Spleen (tissue), 11 donors: Measurements from ENCODE around the gene SLC28A1. TPM values are rescaled to one million over a fixed set of nuclear protein-coding genes. Genes with fewer than 3 reads are reported as not detected.

Experiments
- DNase-seq: peaks from one replicate; pipeline ENCODE4 v3.0.0-alpha.2; 2020
- H3K27ac ChIP-seq, 8 donors: fragments of 200-600 bp; sonication (generic) in 7 of 8; 1 replicate in 4 of 8; 2 replicates in 4 of 8; pipeline versions ENCODE4 v1.5.0 to v1.8.0; 2016 to 2021; ENCODE audit warnings: inconsistent platforms in 4 of 8, mild to moderate bottlenecking in 4 of 8, moderate library complexity in 1 of 8
- H3K27me3 ChIP-seq, 7 donors: fragments of 200-600 bp; sonication (generic) in 6 of 7; replicated peaks in 1 of 7; 1 replicate in 4 of 7; 2 replicates in 3 of 7; pipeline versions ENCODE4 v1.5.0 to v1.8.0; 2016 to 2021; ENCODE audit warnings: inconsistent platforms in 3 of 7, mild to moderate bottlenecking in 1 of 7
- H3K36me3 ChIP-seq, 6 donors: fragments of 200-600 bp; sonication (generic) in 5 of 6; 1 replicate in 4 of 6; 2 replicates in 2 of 6; pipeline versions ENCODE4 v1.5.0 to v1.8.0; 2016 to 2021; ENCODE audit warnings: inconsistent platforms in 2 of 6
- H3K4me1 ChIP-seq, 6 donors: fragments of 200-600 bp; sonication (generic) in 5 of 6; 1 replicate in 3 of 6; 2 replicates in 3 of 6; pipeline versions ENCODE4 v1.5.0 to v1.8.0; 2016 to 2021; ENCODE audit warnings: inconsistent platforms in 3 of 6
- H3K4me3 ChIP-seq, 8 donors: fragments of 200-600 bp; sonication (generic) in 7 of 8; 1 replicate in 4 of 8; 2 replicates in 4 of 8; pipeline versions ENCODE4 v1.5.0 to v1.8.0; 2016 to 2021; ENCODE audit warnings: inconsistent platforms in 4 of 8, mild to moderate bottlenecking in 4 of 8, moderate library complexity in 2 of 8
- H3K9me3 ChIP-seq, 8 donors: fragments of 200-600 bp; sonication (generic) in 7 of 8; 1 replicate in 4 of 8; 2 replicates in 4 of 8; pipeline versions ENCODE4 v1.5.0 to v1.8.0; 2016 to 2021; ENCODE audit warnings: inconsistent platforms in 4 of 8
- POLR2A ChIP-seq, 3 donors: fragments of 450-650 bp; IDR thresholded peaks; one replicate each; pipeline ENCODE4 v1.5.1; 2017; ENCODE audit warnings: antibody characterized with exemption in 3 of 3, mild to moderate bottlenecking in 1 of 3
- POLR2AphosphoS5 ChIP-seq, 3 donors: sonication (generic); formaldehyde crosslinking; IDR thresholded peaks; one replicate each; pipeline ENCODE4 v1.5.1; 2017; ENCODE audit warnings: antibody characterized with exemption in 3 of 3
- WGBS, 5 donors: extraction: QIAGEN DNeasy Blood & Tissue Kit in 3 of 5; methylation state at CpG; one replicate each; pipeline versions ENCODE4 v1.1.5 to v1.1.7; 2013 to 2018; 5-methylcytosine and 5-hydroxymethylcytosine counted together
- intact Hi-C: fragments of 100-400 bp; cut with DNase I; formaldehyde crosslinking; loops from one replicate; pipeline ENCODE4 v1.15.0; 2023; ENCODE audit warnings: low total_unique reads
- polyA plus RNA-seq, 3 donors: library from polyadenylated mRNA; stranded (reverse); fragments of 200-250 nt; gene quantifications; one replicate each; pipeline ENCODE4 v1.2.1, GENCODE V29; 2013
- total RNA-seq, 7 donors: library from RNA; depleted of rRNA in 3 of 7; stranded (reverse); fragments of >200 nt in 3 of 7; fragmentation: NEBNext Ultra II Directional in 4 of 7; extraction: Animal tissue kit (Norgen Biotek cat#: 25700) in 4 of 7; gene quantifications; one replicate each; pipeline versions ENCODE4 v1.1.0 to v1.2.1, GENCODE V29; 2016 to 2021
- TF ChIP-seq, protein P1 (sequence below), 11 experiments: fragments of 200-600 bp in 7 of 11; fragments of 450-650 bp in 4 of 11; sonication (generic) in 4 of 11; IDR thresholded peaks in 8 of 11; conservative IDR thresholded peaks in 3 of 11; 1 replicate in 7 of 11; 2 replicates in 4 of 11; pipeline versions ENCODE4 v1.4.0 to v1.8.0; 2016 to 2021; ENCODE audit warnings: antibody characterized with exemption in 11 of 11, inconsistent platforms in 4 of 11, mild to moderate bottlenecking in 1 of 11
- donor health status: healthy with polysubstance abuse.
- donor health status: DM: no; HTN: no; CAD: no; lungs with moderate emphysema.
- donor health status: DM: no; HTN: no; CAD: no.
- donor health status: Bipolar disorder and iron deficiency.
- donor health status: healthy.
- donor health status: DM: no; HTN: no; CAD: no.
- donor health status: DM: yes; HTN: yes; CAD: no.

The SLC28A1 gene
- total and polyA plus RNA-seq, 10 donors = 0.10 to 0.29 (median 0.16) TPM; not detected in 7

DNA sequence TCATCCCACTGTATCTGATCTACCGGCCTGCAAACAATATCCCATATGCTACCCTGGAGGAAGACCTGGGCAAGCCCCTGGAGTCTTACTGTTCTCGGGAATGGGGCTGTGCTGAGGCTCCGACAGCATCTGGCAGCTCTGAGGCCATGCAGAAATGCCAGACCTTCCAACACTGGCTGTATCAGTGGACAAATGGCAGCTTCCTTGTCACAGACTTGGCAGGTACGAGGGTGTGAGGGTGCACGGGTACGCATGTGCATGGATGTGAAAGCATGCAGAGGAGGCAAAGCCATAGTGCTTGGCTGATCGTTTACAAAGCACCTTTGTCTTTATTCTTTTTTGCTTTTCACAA lies 20.0 kb upstream of the SLC28A1 start:
- intact Hi-C loops = no loop called here
- Histone ChIP-seq H3K4me1 (no peaks in the 10 kb centered on the region), H3K36me3 (no peaks in the 10 kb centered on the region), H3K27ac (no peak overlapping the region), H3K27me3 (no peaks in the 10 kb centered on the region), H3K4me3 (no peak overlapping the region), H3K9me3 (no peaks in the 10 kb centered on the region)
- no peak for DNase-seq
- WGBS, 5 donors = 86 to 93% (median 86%) methylated on average over 7 of the region's 7 CpGs
- TF ChIP-seq POLR2A (IDR thresholded peaks at IDR 0.05) (no peak), POLR2AphosphoS5 (IDR thresholded peaks at IDR 0.05) (no peak)
- TF ChIP-seq, protein P1, sequence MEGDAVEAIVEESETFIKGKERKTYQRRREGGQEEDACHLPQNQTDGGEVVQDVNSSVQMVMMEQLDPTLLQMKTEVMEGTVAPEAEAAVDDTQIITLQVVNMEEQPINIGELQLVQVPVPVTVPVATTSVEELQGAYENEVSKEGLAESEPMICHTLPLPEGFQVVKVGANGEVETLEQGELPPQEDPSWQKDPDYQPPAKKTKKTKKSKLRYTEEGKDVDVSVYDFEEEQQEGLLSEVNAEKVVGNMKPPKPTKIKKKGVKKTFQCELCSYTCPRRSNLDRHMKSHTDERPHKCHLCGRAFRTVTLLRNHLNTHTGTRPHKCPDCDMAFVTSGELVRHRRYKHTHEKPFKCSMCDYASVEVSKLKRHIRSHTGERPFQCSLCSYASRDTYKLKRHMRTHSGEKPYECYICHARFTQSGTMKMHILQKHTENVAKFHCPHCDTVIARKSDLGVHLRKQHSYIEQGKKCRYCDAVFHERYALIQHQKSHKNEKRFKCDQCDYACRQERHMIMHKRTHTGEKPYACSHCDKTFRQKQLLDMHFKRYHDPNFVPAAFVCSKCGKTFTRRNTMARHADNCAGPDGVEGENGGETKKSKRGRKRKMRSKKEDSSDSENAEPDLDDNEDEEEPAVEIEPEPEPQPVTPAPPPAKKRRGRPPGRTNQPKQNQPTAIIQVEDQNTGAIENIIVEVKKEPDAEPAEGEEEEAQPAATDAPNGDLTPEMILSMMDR (IDR thresholded peaks at IDR 0.05 in 8 of 11, conservative IDR thresholded peaks at IDR 0.05 in 3 of 11) = no peak

DNA sequence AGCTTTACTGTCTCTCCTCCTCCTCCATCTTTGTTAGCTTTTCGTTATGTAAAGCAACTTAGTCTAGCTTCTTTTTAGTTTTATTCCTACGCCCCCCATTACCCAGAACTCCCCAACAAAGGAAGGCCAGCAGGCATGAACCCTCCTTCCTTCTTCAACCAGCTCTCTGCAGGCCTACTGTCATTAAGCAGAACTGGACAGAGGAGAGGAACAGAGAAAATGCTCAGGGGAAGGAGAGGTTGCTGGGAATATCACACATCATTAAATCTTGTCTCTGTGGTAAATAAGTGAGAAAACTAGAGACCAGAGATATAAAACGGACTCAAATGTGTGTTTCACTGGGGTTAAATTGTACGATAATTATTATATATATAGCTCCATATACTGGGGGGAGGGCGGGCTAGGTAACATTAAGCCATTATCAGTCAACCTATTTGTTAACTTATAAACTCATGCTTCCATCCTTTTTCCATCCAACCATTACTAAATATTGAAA lies 19.3 kb upstream of the SLC28A1 start:
- Histone ChIP-seq H3K27ac (no peak overlapping the region), H3K4me3 (no peak overlapping the region), H3K27me3 (no peaks in the 10 kb centered on the region), H3K4me1 (no peaks in the 10 kb centered on the region), H3K9me3 (no peaks in the 10 kb centered on the region), H3K36me3 (no peaks in the 10 kb centered on the region)
- TF ChIP-seq, protein P1 (IDR thresholded peaks at IDR 0.05 in 8 of 11, conservative IDR thresholded peaks at IDR 0.05 in 3 of 11) = no peak
- TF ChIP-seq POLR2A (IDR thresholded peaks at IDR 0.05) (no peak), POLR2AphosphoS5 (IDR thresholded peaks at IDR 0.05) (no peak)
- no peak for DNase-seq
- intact Hi-C loops = no loop called here
- 88 to 92% (median 91%) methylated on average over 5 of the region's 5 CpGs for whole genome bisulfite sequencing, 5 donors

GRCh38 chr15:84868037-84868880 lies 16.2 kb upstream of the SLC28A1 start:
- no peak for DNase-seq
- intact Hi-C loops = no loop called here
- H3K4me3 ChIP-seq = no peak overlapping the region
- no peak overlapping the region for H3K27ac ChIP-seq
- H3K36me3 ChIP-seq = no peaks in the 10 kb centered on the region
- TF ChIP-seq POLR2A (IDR thresholded peaks at IDR 0.05) = no peak
- no peak for TF ChIP-seq POLR2AphosphoS5 (IDR thresholded peaks at IDR 0.05)
- TF ChIP-seq, protein P1 (IDR thresholded peaks at IDR 0.05 in 8 of 11, conservative IDR thresholded peaks at IDR 0.05 in 3 of 11) = no peak
- 89 to 98% (median 95%) methylated on average over 6 to 12 of the region's 12 CpGs for WGBS, 5 donors
- no peaks in the 10 kb centered on the region for H3K27me3 ChIP-seq
- no peaks in the 10 kb centered on the region for H3K4me1 ChIP-seq
- no peaks in the 10 kb centered on the region for H3K9me3 ChIP-seq

DNA sequence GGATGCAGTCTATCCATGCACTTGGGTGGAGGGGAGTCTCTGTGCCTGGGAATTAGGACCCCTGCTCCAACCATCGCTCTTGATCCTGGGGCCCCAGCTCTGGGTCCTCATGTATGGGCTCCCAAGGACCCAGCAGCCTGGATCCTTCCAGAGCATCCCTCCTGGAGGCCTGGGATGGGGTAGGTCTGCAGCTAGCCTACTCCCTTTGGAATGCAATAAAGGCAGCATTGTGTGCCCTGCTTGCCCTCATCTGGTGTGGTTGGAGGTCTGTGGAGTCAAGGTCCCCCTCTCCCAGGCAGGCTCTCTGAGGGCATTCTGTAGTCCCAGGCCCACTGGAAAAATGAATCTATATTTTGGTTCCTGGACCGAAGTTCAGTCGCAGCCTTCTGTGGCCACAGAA lies 15.0 kb upstream of the SLC28A1 start:
- Histone ChIP-seq H3K27ac (peak overlapping the region in 4 of 8 donors; percentile 51 to 66 (median 54)), H3K4me3 (peak overlapping the region in 1 of 8 donors; percentile 11), H3K4me1 (no peaks in the 10 kb centered on the region), H3K9me3 (no peaks in the 10 kb centered on the region), H3K36me3 (no peaks in the 10 kb centered on the region), H3K27me3 (no peaks in the 10 kb centered on the region)
- DNase-seq = no peak
- WGBS, 5 donors = 66 to 92% (median 72%) methylated on average over 3 of the region's 3 CpGs
- intact Hi-C loops = no loop called here
- TF ChIP-seq POLR2A (IDR thresholded peaks at IDR 0.05) = no peak
- no peak for TF ChIP-seq POLR2AphosphoS5 (IDR thresholded peaks at IDR 0.05)
- TF ChIP-seq, protein P1 (IDR thresholded peaks at IDR 0.05 in 8 of 11, conservative IDR thresholded peaks at IDR 0.05 in 3 of 11) = no peak
